Measurements from ENCODE around the gene SRR.

DNA sequence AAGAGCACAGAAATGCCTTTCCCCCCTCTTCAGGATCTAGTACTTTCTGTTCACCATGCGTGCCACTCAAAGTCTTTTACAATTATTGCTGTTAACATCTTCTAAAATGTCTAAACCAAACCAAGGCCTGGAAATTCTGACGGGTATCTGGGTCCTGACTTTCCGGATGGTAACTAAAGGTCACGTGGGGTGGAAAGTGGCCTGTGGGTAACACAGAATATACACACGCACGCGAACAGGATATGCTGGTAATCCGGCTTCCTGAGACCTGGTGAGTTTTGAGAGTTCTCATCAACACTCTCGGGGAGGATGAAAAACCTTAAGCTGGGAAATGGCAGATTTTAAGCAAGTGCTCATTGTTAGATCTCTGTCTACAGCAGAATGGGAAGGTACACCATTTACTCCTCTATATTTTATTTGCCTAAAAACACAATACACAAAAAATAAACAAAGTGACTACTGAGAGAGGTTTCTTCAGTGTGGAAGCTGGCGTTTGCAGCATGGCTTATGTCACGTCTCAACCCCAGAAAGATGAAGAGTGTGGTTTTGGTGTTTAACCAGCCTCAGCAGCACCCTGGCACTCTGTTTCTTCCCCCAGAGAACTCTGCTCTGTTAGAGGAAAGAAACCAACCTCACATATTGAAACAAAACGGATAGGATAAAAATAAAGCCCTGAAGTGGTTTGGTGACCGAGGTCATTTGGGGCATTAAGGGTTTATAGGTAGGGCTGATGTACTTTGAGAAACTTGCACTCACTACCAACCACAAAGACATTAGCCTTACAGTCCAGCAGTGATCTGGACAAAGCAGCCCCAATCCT, 37.5 kb upstream of the SRR start:
- TF ChIP-seq, protein P1, sequence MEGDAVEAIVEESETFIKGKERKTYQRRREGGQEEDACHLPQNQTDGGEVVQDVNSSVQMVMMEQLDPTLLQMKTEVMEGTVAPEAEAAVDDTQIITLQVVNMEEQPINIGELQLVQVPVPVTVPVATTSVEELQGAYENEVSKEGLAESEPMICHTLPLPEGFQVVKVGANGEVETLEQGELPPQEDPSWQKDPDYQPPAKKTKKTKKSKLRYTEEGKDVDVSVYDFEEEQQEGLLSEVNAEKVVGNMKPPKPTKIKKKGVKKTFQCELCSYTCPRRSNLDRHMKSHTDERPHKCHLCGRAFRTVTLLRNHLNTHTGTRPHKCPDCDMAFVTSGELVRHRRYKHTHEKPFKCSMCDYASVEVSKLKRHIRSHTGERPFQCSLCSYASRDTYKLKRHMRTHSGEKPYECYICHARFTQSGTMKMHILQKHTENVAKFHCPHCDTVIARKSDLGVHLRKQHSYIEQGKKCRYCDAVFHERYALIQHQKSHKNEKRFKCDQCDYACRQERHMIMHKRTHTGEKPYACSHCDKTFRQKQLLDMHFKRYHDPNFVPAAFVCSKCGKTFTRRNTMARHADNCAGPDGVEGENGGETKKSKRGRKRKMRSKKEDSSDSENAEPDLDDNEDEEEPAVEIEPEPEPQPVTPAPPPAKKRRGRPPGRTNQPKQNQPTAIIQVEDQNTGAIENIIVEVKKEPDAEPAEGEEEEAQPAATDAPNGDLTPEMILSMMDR (IDR thresholded peaks at IDR 0.05): no peak
- no peak for TF ChIP-seq POLR2AphosphoS5 (IDR thresholded peaks at IDR 0.05; ENCODE audit: low read depth, low read length)
- no peak for TF ChIP-seq SIN3A (IDR thresholded peaks at IDR 0.05; ENCODE audit: borderline replicate concordance, insufficient read depth, low read depth, low read length)
- TF ChIP-seq, protein P2, sequence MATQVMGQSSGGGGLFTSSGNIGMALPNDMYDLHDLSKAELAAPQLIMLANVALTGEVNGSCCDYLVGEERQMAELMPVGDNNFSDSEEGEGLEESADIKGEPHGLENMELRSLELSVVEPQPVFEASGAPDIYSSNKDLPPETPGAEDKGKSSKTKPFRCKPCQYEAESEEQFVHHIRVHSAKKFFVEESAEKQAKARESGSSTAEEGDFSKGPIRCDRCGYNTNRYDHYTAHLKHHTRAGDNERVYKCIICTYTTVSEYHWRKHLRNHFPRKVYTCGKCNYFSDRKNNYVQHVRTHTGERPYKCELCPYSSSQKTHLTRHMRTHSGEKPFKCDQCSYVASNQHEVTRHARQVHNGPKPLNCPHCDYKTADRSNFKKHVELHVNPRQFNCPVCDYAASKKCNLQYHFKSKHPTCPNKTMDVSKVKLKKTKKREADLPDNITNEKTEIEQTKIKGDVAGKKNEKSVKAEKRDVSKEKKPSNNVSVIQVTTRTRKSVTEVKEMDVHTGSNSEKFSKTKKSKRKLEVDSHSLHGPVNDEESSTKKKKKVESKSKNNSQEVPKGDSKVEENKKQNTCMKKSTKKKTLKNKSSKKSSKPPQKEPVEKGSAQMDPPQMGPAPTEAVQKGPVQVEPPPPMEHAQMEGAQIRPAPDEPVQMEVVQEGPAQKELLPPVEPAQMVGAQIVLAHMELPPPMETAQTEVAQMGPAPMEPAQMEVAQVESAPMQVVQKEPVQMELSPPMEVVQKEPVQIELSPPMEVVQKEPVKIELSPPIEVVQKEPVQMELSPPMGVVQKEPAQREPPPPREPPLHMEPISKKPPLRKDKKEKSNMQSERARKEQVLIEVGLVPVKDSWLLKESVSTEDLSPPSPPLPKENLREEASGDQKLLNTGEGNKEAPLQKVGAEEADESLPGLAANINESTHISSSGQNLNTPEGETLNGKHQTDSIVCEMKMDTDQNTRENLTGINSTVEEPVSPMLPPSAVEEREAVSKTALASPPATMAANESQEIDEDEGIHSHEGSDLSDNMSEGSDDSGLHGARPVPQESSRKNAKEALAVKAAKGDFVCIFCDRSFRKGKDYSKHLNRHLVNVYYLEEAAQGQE (IDR thresholded peaks at IDR 0.05; ENCODE audit: insufficient read depth in 1 of 2, low read depth in 2 of 2, low read length in 1 of 2): no peak
- no peak for TF ChIP-seq TCF7L2 (IDR thresholded peaks at IDR 0.05; ENCODE audit: low read depth, low read length)
